Small intestine (tissue), 7 donors: Measurements from ENCODE around the gene MRPS10. TPM values are rescaled to one million over a fixed set of nuclear protein-coding genes. Genes with fewer than 3 reads are reported as not detected.

Source experiments
- DNase-seq, 2 donors: peaks; one replicate each; pipeline versions ENCODE4 v3.0.0 to v3.0.0-alpha.2; 2013
- FAIRE-seq: peaks from 2 replicates; lab custom pipeline; 2012; peaks lifted over from hg19 to GRCh38; lab: Jason Lieb, UNC
- H3K27ac ChIP-seq, 3 donors: one replicate each; pipeline ENCODE4 v1.5.1; 2013; ENCODE audit warnings: low read length in 2 of 3, mild to moderate bottlenecking in 2 of 3, control low read depth in 1 of 3, inconsistent platforms in 1 of 3, low read depth in 1 of 3, moderate library complexity in 1 of 3
- H3K27me3 ChIP-seq, 3 donors: one replicate each; pipeline ENCODE4 v1.6.1; 2013; ENCODE audit warnings: low read length in 3 of 3, inconsistent platforms in 1 of 3; ENCODE audit not compliant: control insufficient read depth in 3 of 3, insufficient read depth in 3 of 3
- H3K36me3 ChIP-seq, 3 donors: one replicate each; pipeline ENCODE4 v1.6.1; 2013; ENCODE audit warnings: low read length in 3 of 3, inconsistent platforms in 1 of 3, low read depth in 1 of 3, mild to moderate bottlenecking in 1 of 3, moderate library complexity in 1 of 3; ENCODE audit not compliant: control insufficient read depth in 3 of 3, insufficient read depth in 2 of 3
- H3K4me1 ChIP-seq, 3 donors: one replicate each; pipeline ENCODE4 v1.6.1; 2013; ENCODE audit warnings: low read length in 2 of 3, inconsistent platforms in 1 of 3, low read depth in 1 of 3, mild to moderate bottlenecking in 1 of 3, moderate library complexity in 1 of 3; ENCODE audit not compliant: control insufficient read depth in 3 of 3, insufficient read depth in 2 of 3
- H3K4me3 ChIP-seq, 3 donors: one replicate each; pipeline ENCODE4 v1.5.1; 2013; ENCODE audit warnings: low read length in 3 of 3, control low read depth in 1 of 3, inconsistent platforms in 1 of 3, low read depth in 1 of 3, mild to moderate bottlenecking in 1 of 3, moderate library complexity in 1 of 3
- H3K9me3 ChIP-seq, 2 donors: one replicate each; pipeline ENCODE4 v1.6.1; 2013; ENCODE audit warnings: low read depth in 1 of 2, low read length in 1 of 2; ENCODE audit not compliant: control insufficient read depth in 2 of 2, insufficient read depth in 1 of 2
- WGBS, 3 donors: extraction: QIAGEN DNeasy Blood & Tissue Kit; methylation state at CpG; one replicate each; pipeline ENCODE4 v1.1.7; 2013; 5-methylcytosine and 5-hydroxymethylcytosine counted together
- polyA plus RNA-seq, 4 donors: library from polyadenylated mRNA; stranded (reverse) in 3 of 4; unstranded in 1 of 4; fragments of 200-250 nt in 3 of 4; fragments of 120-200 nt in 1 of 4; gene quantifications; one replicate each; pipeline versions ENCODE4 v1.2.1 to v1.2.3, GENCODE V29; 2013
- donor health status: healthy with polysubstance abuse.
- donor health status: control.
- donor health status: control.
- donor health status: Bipolar disorder and iron deficiency.
- donor health status: healthy.

Gene MRPS10
- polyA plus RNA-seq, 4 donors: 20.0 to 33.0 (median 25.6) TPM

DNA sequence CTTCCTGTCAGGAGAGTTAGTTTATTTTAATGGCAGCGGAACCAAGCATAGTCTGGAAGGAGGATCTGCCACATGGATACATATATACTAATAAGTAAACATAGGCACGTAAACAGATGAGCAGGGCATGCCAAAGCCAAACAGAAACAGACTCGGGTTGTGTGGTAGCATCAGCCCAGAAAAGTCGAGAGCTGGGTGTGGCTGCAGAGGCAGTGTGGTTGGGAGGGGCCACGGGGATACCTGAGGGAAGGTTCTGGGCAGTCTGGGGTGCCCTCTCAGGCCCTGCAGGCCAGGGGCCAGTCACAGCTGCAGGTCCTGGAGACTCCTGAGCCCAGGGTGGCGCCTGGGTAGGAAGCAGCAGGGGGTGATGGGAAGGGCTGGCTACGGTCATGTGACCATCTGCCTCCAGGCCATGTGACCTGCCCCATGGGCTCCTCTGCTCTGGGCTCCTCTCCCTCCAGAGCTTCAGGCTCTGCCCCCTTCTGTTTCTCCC, 42.8 kb upstream of the MRPS10 start:
- DNase-seq (peak in 1 of 2 donors; percentile 48), FAIRE-seq (no peak)
- Histone ChIP-seq H3K4me3 (no peak overlapping the region), H3K4me1 (peaks cover 0 to 4% (median 4%) of the 10 kb centered on the region in 3 donors), H3K27me3 (no peaks in the 10 kb centered on the region), H3K36me3 (peaks cover 0 to 20% (median 2%) of the 10 kb centered on the region in 3 donors), H3K9me3 (no peaks in the 10 kb centered on the region), H3K27ac (peak overlapping the region in 1 of 3 donors; percentile 54)
- WGBS, 3 donors: 67 to 78% (median 76%) methylated on average over 7 of the region's 7 CpGs

DNA sequence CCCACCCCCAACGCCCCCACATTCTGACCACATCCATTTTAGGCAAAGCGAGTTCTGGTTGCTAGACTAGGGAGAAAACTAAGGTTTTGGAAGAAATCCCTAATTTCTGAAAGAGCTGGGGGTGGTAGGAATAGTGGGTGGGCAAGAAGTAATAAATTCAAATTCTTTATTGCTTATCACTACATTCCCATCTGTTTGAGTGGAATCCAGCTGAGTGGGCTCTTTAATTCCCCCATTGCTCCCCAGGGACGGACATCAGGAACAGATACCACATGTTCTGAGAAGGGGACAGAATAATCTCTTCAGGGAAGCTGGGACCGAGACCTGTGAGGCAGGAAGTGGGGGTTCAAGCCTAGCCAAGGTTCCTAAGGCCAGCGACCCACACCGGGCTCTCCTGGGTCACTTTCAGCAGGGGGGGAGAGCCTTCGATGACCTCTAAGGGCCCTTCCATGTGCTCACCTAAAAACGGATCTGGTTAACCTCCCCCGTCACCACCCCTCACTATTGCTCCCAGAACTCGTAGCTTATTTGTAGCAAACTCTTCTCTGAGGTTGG, 42.3 kb upstream of the MRPS10 start:
- DNase-seq: no peak
- H3K4me1 ChIP-seq: peaks cover 0 to 4% (median 4%) of the 10 kb centered on the region in 3 donors
- peaks cover 0 to 21% (median 2%) of the 10 kb centered on the region in 3 donors for H3K36me3 ChIP-seq
- FAIRE-seq: no peak
- 74 to 93% (median 86%) methylated on average over 10 of the region's 10 CpGs for WGBS, 3 donors
- H3K27ac ChIP-seq: peak overlapping the region in 1 of 3 donors; percentile 54
- no peaks in the 10 kb centered on the region for H3K9me3 ChIP-seq
- no peak overlapping the region for H3K4me3 ChIP-seq
- H3K27me3 ChIP-seq: no peaks in the 10 kb centered on the region

DNA sequence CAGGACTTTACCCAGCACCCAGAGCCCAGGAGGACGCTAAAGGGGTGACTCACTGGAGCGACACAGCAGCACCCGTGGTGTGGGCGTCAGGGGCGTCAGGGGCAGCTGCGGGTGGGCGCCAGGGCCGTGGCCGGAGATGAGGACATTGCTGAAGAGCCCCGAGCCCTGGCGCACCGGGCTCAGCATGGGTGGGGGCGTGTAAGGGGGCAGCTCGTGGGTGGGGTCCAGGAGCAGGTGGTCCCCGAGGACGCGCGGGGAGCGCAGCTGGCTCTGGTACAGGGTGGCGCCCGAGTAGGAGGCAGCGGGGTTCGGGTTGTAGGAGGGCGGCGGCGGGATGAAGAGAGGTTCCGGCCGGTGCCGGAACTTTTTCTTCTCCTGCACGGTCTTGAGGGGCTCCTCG, 41.6 kb upstream of the MRPS10 start:
- H3K4me3 ChIP-seq: no peak overlapping the region
- no peak overlapping the region for H3K27ac ChIP-seq
- peaks cover 0 to 24% (median 2%) of the 10 kb centered on the region in 3 donors for H3K36me3 ChIP-seq
- H3K4me1 ChIP-seq: peaks cover 0 to 4% (median 4%) of the 10 kb centered on the region in 3 donors
- 92 to 96% (median 95%) methylated on average over 27 to 31 of the region's 31 CpGs for WGBS, 3 donors
- H3K27me3 ChIP-seq: no peaks in the 10 kb centered on the region
- no peak for DNase-seq
- H3K9me3 ChIP-seq: no peaks in the 10 kb centered on the region
- no peak for FAIRE-seq

DNA sequence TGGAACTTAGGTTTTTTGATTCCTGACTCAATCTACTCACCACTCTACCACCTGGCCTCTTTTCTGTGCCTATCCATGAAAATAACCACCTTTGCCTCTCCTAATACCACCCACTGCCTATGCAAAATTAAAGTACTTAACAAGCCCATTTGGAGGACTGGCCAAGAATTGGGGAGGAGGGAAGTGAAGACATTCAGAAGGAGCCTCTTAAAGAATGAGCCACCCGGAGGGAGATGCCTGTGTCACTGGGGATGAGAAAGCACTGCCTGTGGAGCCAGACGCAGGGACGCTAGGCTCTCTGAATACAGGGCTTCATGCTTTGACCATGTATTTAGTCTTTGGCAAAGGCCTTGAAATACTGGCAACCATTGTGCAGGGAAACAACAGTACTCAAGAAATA, 40.0 kb upstream of the MRPS10 start:
- no peak for DNase-seq
- H3K27me3 ChIP-seq: no peaks in the 10 kb centered on the region
- FAIRE-seq: no peak
- H3K27ac ChIP-seq: peak overlapping the region in 1 of 3 donors; percentile 32
- H3K4me3 ChIP-seq: no peak overlapping the region
- WGBS, 3 donors: 88 to 95% (median 91%) methylated on average over 3 of the region's 3 CpGs
- peaks cover 0 to 7% (median 4%) of the 10 kb centered on the region in 3 donors for H3K4me1 ChIP-seq
- H3K36me3 ChIP-seq: peaks cover 0 to 15% (median 2%) of the 10 kb centered on the region in 3 donors
- no peaks in the 10 kb centered on the region for H3K9me3 ChIP-seq

DNA sequence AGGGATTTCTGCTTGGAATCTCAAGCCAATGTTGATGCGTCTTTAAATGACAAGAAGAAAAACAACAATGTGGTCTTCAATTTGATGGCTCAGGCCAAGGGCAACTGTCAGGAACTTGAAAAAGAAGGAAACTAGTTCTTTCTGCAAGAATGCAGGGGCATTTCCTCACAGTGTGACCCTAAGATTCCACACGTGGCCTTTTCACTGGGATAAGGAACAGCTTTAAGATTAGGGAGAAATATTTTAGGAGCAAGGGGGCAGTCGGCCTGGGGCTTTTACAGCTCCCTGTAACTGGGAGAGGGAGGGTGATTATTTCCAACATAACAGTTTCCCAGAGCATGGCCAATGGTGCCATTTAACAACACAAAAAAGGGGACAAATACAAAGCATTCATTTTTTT, 39.4 kb upstream of the MRPS10 start:
- Histone ChIP-seq H3K27ac (peak overlapping the region in 1 of 3 donors; percentile 36), H3K4me3 (no peak overlapping the region), H3K4me1 (peaks cover 0 to 12% (median 9%) of the 10 kb centered on the region in 3 donors), H3K27me3 (no peaks in the 10 kb centered on the region), H3K36me3 (peaks cover 0 to 20% (median 2%) of the 10 kb centered on the region in 3 donors), H3K9me3 (no peaks in the 10 kb centered on the region)
- 73 to 89% (median 82%) methylated on average over 3 of the region's 3 CpGs for WGBS, 3 donors
- DNase-seq (no peak), FAIRE-seq (no peak)

DNA sequence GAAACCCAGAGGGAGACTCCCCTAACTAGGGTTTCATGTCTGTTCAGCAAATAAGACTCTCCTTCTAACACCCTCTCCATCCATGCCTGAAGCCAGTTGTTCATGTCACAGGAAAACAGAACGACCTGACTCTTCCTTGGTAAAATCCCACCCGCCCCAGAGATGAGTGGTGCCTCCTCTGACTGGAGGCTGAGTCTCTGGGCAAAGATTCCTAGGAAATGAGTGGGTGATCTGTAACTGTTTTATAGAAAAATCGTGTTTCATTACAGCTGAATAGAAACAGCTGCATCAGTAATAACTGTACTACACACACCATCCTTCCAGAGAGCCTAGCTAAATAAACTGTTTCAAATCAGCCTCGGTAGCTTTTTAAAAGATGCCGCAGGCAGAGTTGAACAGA, 37.4 kb upstream of the MRPS10 start:
- Histone ChIP-seq H3K4me1 (peaks cover 2 to 16% (median 13%) of the 10 kb centered on the region in 3 donors), H3K4me3 (no peak overlapping the region), H3K27ac (no peak overlapping the region), H3K27me3 (no peaks in the 10 kb centered on the region), H3K9me3 (no peaks in the 10 kb centered on the region), H3K36me3 (peaks cover 0 to 22% (median 2%) of the 10 kb centered on the region in 3 donors)
- FAIRE-seq (no peak), DNase-seq (no peak)
- 74 to 86% (median 79%) methylated on average over 5 of the region's 5 CpGs for WGBS, 3 donors

DNA sequence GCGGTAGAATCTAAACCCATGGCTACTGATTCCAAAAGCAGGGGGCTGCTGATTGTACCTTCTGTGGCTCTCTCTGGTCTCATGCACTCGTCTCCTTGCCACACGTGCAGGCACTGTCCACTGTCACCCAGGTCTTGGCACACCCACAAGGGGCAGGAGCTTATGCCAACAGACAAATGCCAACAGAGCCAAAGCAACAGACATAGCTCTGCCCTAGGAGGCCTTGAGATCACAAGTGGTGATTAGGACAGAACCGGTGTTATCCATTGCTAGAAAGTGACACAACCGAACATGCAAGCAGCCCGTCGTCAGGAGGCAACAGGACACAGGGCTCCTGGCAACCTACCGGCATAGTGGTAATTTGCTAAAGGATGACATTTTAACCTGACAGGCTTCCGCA, 36.8 kb upstream of the MRPS10 start:
- peaks cover 2 to 16% (median 11%) of the 10 kb centered on the region in 3 donors for H3K4me1 ChIP-seq
- no peaks in the 10 kb centered on the region for H3K9me3 ChIP-seq
- no peak for FAIRE-seq
- 88 to 94% (median 94%) methylated on average over 9 of the region's 9 CpGs for WGBS, 3 donors
- no peak overlapping the region for H3K4me3 ChIP-seq
- H3K36me3 ChIP-seq: peaks cover 0 to 25% (median 2%) of the 10 kb centered on the region in 3 donors
- no peak overlapping the region for H3K27ac ChIP-seq
- DNase-seq: no peak
- H3K27me3 ChIP-seq: no peaks in the 10 kb centered on the region

DNA sequence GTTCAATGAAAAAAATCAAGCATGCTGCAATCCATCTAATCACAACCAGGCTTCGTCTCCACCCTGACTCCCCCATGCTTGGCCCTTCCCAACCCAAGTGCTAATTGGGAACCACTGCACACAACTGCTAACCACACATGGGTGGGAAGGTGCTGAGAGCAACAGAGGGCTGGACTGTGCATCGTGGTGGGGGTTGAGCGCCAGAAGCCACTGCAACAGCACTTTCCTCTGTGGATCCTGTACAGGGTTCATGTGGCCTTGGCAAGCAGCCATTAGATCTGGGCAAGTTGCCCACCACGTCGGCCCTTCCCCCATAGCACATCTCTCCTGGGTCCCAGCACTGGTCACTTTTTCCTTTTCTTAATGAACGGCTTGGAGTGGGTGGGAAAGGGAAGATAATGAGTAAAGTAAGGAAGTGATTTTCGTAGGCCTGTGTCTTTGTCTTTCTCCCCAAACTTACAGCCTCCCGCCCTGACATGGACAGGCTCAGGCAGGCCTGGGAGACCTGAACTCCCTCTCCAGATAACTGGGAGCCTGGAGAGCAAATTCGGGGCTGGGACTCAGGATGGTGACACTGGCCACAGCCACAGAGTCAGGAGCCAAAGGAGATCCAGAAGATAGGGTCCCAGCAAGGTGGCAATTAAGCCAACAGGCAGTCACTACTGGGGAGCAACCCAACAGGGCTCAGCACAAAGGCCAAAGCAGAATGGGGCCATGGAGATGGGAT, 34.4 kb upstream of the MRPS10 start:
- Histone ChIP-seq H3K27me3 (no peaks in the 10 kb centered on the region), H3K27ac (peak overlapping the region in 2 of 3 donors; percentile 31 to 76), H3K36me3 (peaks cover 0 to 23% (median 0%) of the 10 kb centered on the region in 3 donors), H3K4me3 (no peak overlapping the region), H3K9me3 (no peaks in the 10 kb centered on the region), H3K4me1 (peaks cover 2 to 16% (median 11%) of the 10 kb centered on the region in 3 donors)
- DNase-seq (peak; percentile 46 to 67), FAIRE-seq (no peak)
- WGBS, 3 donors: 19 to 32% (median 25%) methylated on average over 9 of the region's 9 CpGs
